PC-9 (cell line): Measurements from ENCODE around the gene NAA20. TPM values are rescaled to one million over a fixed set of nuclear protein-coding genes. Genes with fewer than 3 reads are reported as not detected.

ENCODE experiments used
- BruUV-seq: library from RNA; stranded (reverse); fragments of 400-500 nt; replicated peaks from 2 replicates; lab custom pipeline; 2021; lab: Mats Ljungman, UMichigan
- CTCF ChIA-PET: fragments of 300-600 bp; sonication (Branson Sonifier 250); formaldehyde crosslinking; loops from one replicate; lab custom pipeline; 2022; ENCODE audit warnings: antibody characterized with exemption; lab: Charles Lee
- POLR2A ChIA-PET: fragments of 300-600 bp; sonication (Branson Sonifier 250); formaldehyde crosslinking; loops from one replicate; lab custom pipeline; 2022; ENCODE audit warnings: antibody characterized with exemption; ENCODE audit not compliant: unreplicated experiment; lab: Charles Lee
- DNase-seq, 2 experiments: peaks; one replicate each; pipeline versions ENCODE4 v3.0.0 to v3.0.0-alpha.2; 2015 to 2022; ENCODE audit warnings: mixed read lengths in 1 of 2
- H2AFZ ChIP-seq: fragments of 200-600 bp; sonication (generic); 2 replicates; pipeline ENCODE4 v1.8.1; 2017; ENCODE audit warnings: antibody characterized with exemption
- H3F3A ChIP-seq: fragments of 200-600 bp; sonication (generic); 2 replicates; pipeline ENCODE4 v1.8.1; 2017; ENCODE audit warnings: antibody characterized with exemption, mild to moderate bottlenecking, low read depth; ENCODE audit not compliant: insufficient read depth
- H3K27ac ChIP-seq: fragments of 200-600 bp; sonication (generic); 2 replicates; pipeline ENCODE4 v1.6.1; 2016; ENCODE audit warnings: mixed run types
- H3K27me3 ChIP-seq: fragments of 200-600 bp; sonication (generic); 2 replicates; pipeline ENCODE4 v1.6.1; 2016; ENCODE audit warnings: low read depth, mixed run types; ENCODE audit not compliant: insufficient read depth
- H3K36me3 ChIP-seq: fragments of 200-600 bp; sonication (generic); 2 replicates; pipeline ENCODE4 v1.6.1; 2016; ENCODE audit warnings: low read depth, mixed run types
- H3K4me1 ChIP-seq: fragments of 200-600 bp; sonication (generic); replicated peaks from 2 replicates; pipeline ENCODE4 v1.6.1; 2016; ENCODE audit warnings: mixed run types; ENCODE audit not compliant: insufficient read depth
- H3K4me2 ChIP-seq: fragments of 200-600 bp; sonication (generic); 2 replicates; pipeline ENCODE4 v1.6.1; 2017; ENCODE audit warnings: mixed run types
- H3K4me3 ChIP-seq: fragments of 200-600 bp; sonication (generic); 2 replicates; pipeline ENCODE4 v1.6.1; 2016; ENCODE audit warnings: mixed run types
- H3K79me2 ChIP-seq: fragments of 200-600 bp; sonication (generic); 2 replicates; pipeline ENCODE4 v1.6.1; 2017; ENCODE audit warnings: low read depth, mixed run types
- H3K9me2 ChIP-seq: fragments of 200-600 bp; sonication (generic); 2 replicates; pipeline ENCODE4 v1.8.1; 2017; ENCODE audit warnings: mild to moderate bottlenecking; ENCODE audit not compliant: insufficient read depth
- H3K9me3 ChIP-seq: fragments of 200-600 bp; sonication (generic); 2 replicates; pipeline ENCODE4 v1.8.1; 2016; ENCODE audit warnings: low read depth; ENCODE audit not compliant: insufficient read depth
- H4K20me1 ChIP-seq: fragments of 200-600 bp; sonication (generic); 2 replicates; pipeline ENCODE4 v1.8.1; 2017; ENCODE audit not compliant: insufficient read depth
- CTCF ChIP-seq: fragments of 200-600 bp; sonication (generic); conservative IDR thresholded peaks from 2 replicates; pipeline ENCODE4 v1.6.1; 2017; ENCODE audit warnings: mixed run types, antibody characterized with exemption, mild to moderate bottlenecking, moderate library complexity
- EZH2 ChIP-seq: fragments of 200-600 bp; sonication (generic); IDR thresholded peaks from 2 replicates; pipeline ENCODE4 v1.8.0; 2017; ENCODE audit warnings: antibody characterized with exemption, low read depth
- intact Hi-C: fragments of 100-400 bp; cut with micrococcal nuclease; formaldehyde crosslinking; loops from one replicate; pipeline ENCODE4 v1.10.0; 2022; ENCODE audit not compliant: unreplicated experiment
- total RNA-seq: library from RNA; stranded (reverse); gene quantifications from 2 replicates; pipeline ENCODE4 v1.2.3, GENCODE V29; 2021

The NAA20 gene
- total RNA-seq, 1 experiment from 2014 or later: 167 TPM

DNA sequence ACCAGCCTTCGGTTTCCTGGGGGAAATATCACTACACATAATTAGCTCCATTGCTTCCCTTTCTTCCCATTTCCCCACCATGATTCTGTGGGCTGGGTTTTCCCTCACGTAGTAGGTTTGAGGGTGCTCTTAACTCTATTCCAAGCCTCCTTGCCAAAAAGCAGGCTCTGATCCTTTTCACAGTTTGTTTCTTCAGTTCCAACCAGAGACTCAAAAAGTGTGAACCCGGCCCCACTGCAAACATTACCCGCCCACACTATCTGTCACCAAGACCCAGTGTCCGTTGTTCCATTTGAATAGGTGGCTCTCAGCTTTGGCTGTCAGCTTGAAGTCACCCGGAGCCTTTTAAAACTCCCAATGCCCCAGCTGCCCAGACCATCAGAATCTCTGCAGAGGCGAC lies 11.8 kb upstream of the NAA20 start:
- Histone ChIP-seq H3K79me2 (no peaks in the 10 kb centered on the region; the same call in 1 of the 2 replicates), H3K4me2 (no peak overlapping the region), H3K36me3 (peaks cover 13% of the 10 kb centered on the region; the same call in 1 of the 2 replicates), H2AFZ (no peak overlapping the region), H3K4me3 (no peak overlapping the region), H3K9me2 (no peaks in the 10 kb centered on the region), H3K4me1 (peaks cover 14% of the 10 kb centered on the region), H3F3A (peaks cover 20% of the 10 kb centered on the region; the same call in 1 of the 2 replicates), H4K20me1 (no peaks in the 10 kb centered on the region), H3K9me3 (no peaks in the 10 kb centered on the region), H3K27ac (no peak overlapping the region), H3K27me3 (no peaks in the 10 kb centered on the region)
- BruUV-seq: no TSS peak
- TF ChIP-seq CTCF (no peak), EZH2 (no peak)
- POLR2A ChIA-PET: no interaction called here
- intact Hi-C loops: no loop called here
- DNase-seq: no peak
- CTCF ChIA-PET: no interaction called here

GRCh38 chr20:20009784-20010253 lies 7.3 kb upstream of the NAA20 start:
- Histone ChIP-seq H3K27ac (no peak overlapping the region), H3K36me3 (no peaks in the 10 kb centered on the region), H2AFZ (no peak overlapping the region), H3F3A (peaks cover 2% of the 10 kb centered on the region; the same call in 1 of the 2 replicates), H4K20me1 (no peaks in the 10 kb centered on the region), H3K4me1 (peaks cover 8% of the 10 kb centered on the region; the same call in 1 of the 2 replicates), H3K9me3 (no peaks in the 10 kb centered on the region), H3K79me2 (no peaks in the 10 kb centered on the region), H3K4me2 (no peak overlapping the region), H3K4me3 (no peak overlapping the region), H3K9me2 (no peaks in the 10 kb centered on the region), H3K27me3 (no peaks in the 10 kb centered on the region)
- BruUV-seq: no TSS peak
- TF ChIP-seq CTCF (no peak), EZH2 (no peak)
- ChIA-PET POLR2A (no interaction called here), CTCF (no interaction called here)
- intact Hi-C loops: no loop called here
- DNase-seq: no peak

DNA sequence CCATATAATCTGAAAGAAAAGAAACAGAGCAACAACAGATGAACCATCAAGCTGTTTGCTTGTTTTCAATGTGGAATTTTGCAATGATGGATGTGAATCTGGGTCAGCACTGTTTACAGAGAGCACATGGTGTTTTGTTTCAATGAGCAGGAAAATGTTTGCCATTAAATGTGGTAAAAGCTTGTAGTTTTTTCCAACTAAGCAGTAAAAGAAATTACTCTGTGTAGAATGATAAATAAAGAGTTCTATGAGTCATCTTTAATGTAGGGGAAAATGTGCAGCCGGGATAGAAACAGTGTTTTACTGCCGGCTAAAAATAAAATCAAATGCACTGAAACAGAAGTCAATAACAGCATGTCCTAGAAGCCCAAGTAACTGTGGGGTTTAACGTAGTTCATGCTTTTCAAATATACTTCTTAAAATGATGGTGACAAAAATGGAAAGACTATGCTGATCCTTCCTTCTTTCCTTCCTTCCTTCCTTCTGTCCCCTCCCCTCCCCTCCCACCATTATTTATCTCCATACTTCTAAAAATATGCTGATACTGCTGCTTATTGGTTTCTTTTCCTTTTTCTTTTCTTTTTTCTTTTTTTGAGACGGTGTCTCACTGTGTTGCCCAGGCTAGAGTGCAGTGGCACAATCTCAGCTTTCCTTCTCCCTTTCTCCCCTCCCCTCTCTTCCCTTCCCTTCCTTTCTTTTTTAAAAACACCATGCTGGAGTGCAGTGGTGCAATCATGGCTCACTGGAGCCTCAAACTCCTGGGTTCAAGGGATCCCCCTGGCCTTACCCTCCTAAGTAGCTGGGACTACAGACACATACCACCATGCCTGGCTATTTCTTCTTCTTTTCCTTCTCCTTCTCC lies 6.3 kb upstream of the NAA20 start:
- peak overlapping the region; percentile 3; the same call in 1 of the 2 replicates for H3K27ac ChIP-seq
- TF ChIP-seq EZH2 (no peak), CTCF (no peak)
- H3F3A ChIP-seq: peaks cover 2% of the 10 kb centered on the region; the same call in 1 of the 2 replicates
- no peaks in the 10 kb centered on the region for H3K27me3 ChIP-seq
- no peaks in the 10 kb centered on the region for H4K20me1 ChIP-seq
- H3K79me2 ChIP-seq: no peaks in the 10 kb centered on the region
- no peak overlapping the region for H2AFZ ChIP-seq
- ChIA-PET POLR2A (no interaction called here), CTCF (no interaction called here)
- peak in 1 of 2 experiments; percentile 69 for DNase-seq
- no peaks in the 10 kb centered on the region for H3K9me2 ChIP-seq
- BruUV-seq: no TSS peak
- intact Hi-C loops: no loop called here
- peak overlapping the region; percentile 54 for H3K4me2 ChIP-seq
- H3K4me1 ChIP-seq: peaks cover 8% of the 10 kb centered on the region; the same call in 1 of the 2 replicates
- H3K4me3 ChIP-seq: no peak overlapping the region
- no peaks in the 10 kb centered on the region for H3K36me3 ChIP-seq
- no peaks in the 10 kb centered on the region for H3K9me3 ChIP-seq
